Stimulated activated naive CD8-positive, alpha-beta T cell treated with anti-CD3 and anti-CD28 coated beads, Interleukin-15, Interleukin-2, amounts not matched to agents 100 ng/mL and 50 ng/mL, for 24 hours (primary cell): Measurements from ENCODE around the gene UQCC5.
"Not testable (repeated sequence)": the region's sequence is repeated elsewhere in the genome, so short reads cannot be mapped to it uniquely, and the experiment has no call there.

Source experiments
- H3K27ac Mint-ChIP-seq: one replicate; pipeline ENCODE4 v1.8.0; 2021; ENCODE audit warnings: mild to moderate bottlenecking, mixed read lengths
- H3K27me3 Mint-ChIP-seq: one replicate; pipeline ENCODE4 v1.8.0; 2021; ENCODE audit warnings: mixed read lengths
- H3K36me3 Mint-ChIP-seq: one replicate; pipeline ENCODE4 v1.8.0; 2021; ENCODE audit warnings: low read depth, mixed read lengths
- H3K4me1 Mint-ChIP-seq: one replicate; pipeline ENCODE4 v1.8.0; 2021; ENCODE audit warnings: low read depth, mixed read lengths
- H3K4me3 Mint-ChIP-seq: one replicate; pipeline ENCODE4 v1.8.0; 2021; ENCODE audit warnings: mild to moderate bottlenecking, mixed read lengths
- H3K9me3 Mint-ChIP-seq: one replicate; pipeline ENCODE4 v1.8.0; 2021; ENCODE audit warnings: mixed read lengths

UQCC5 gene

GRCh38 chr3:52524752-52525679 lies 11.4 kb upstream of the UQCC5 start:
- H3K4me1 Mint-ChIP-seq = no peaks in the 10 kb centered on the region
- H3K9me3 Mint-ChIP-seq = no peaks in the 10 kb centered on the region
- H3K4me3 Mint-ChIP-seq = no peak overlapping the region
- no peaks in the 10 kb centered on the region for H3K27me3 Mint-ChIP-seq
- H3K36me3 Mint-ChIP-seq = peaks cover 24% of the 10 kb centered on the region
- no peak overlapping the region for H3K27ac Mint-ChIP-seq

DNA sequence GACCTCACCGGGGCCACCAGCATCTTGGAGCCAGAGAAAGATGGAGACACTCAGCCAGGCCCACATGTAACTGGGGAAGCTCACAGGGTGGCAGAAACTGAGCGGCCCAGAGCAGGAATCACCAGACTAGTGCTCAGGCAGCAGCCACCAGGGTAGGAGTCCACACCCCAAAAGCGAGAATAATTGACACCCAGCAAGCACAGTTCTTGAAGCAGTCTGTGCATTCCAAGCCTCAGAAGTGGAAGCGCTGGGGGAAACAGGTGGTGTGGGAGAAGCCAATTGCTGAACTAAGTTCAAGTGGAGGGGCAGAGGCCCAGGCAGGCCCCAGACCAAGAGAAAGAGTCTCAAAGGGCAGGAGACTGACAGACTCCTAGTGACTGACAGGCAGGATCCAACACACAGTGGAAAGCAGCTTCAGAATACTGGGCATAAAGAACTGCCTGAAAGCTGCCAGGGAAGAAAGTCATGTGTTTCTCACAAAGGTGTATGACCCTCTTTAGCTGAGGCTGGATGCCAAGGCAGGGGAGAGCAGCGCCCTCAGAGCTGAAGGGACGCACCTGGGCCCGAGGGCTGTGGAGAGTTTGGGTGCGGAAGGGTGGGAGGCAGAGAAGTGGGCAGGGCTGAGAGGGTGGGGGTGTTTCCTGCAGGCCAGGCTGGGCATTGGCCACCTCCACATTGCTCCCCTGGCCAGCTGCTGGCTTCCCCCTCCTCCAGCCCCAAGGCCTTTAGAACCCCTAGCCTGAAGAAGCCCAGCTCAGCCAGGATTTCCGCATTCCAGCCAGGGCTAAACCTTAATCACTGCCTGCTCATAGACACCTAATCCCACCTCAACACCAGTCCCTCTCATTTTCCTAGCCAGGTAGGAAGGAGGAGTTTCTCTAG lies 10.5 kb upstream of the UQCC5 start:
- Mint-ChIP-seq H3K27me3 (no peaks in the 10 kb centered on the region), H3K9me3 (no peaks in the 10 kb centered on the region), H3K4me1 (no peaks in the 10 kb centered on the region), H3K4me3 (no peak overlapping the region), H3K36me3 (peaks cover 24% of the 10 kb centered on the region), H3K27ac (no peak overlapping the region)

DNA sequence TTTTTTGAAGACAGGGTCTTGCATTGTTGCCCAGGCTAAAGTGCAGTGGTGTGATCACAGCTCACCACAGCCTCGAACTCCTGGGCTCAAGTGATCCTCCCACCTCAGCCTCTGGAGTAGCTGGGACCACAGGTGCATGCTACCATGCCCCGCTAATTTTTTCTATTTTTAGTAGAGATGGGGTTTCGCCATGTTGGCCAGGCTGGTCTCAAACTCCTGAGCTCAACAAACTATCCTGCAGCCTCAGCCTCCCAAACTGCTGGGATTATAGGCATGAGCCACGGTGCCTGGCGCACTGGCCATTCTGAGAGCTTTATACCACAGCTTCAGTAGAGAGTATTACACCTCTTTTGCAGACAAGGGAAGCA lies 9.8 kb upstream of the UQCC5 start:
- peaks cover 24% of the 10 kb centered on the region for H3K36me3 Mint-ChIP-seq
- not testable (repeated sequence) for H3K9me3 Mint-ChIP-seq, H3K4me1 Mint-ChIP-seq, H3K4me3 Mint-ChIP-seq, H3K27me3 Mint-ChIP-seq, H3K27ac Mint-ChIP-seq

- Mint-ChIP-seq H3K36me3 (peaks cover 24% of the 10 kb centered on the region), H3K27me3 (no peaks in the 10 kb centered on the region), H3K9me3 (no peaks in the 10 kb centered on the region), H3K4me3 (no peak overlapping the region), H3K4me1 (peaks cover 3% of the 10 kb centered on the region), H3K27ac (no peak overlapping the region)
Observed at GRCh38 chr3:52527039-52527731, 9.2 kb upstream of the UQCC5 start.

DNA sequence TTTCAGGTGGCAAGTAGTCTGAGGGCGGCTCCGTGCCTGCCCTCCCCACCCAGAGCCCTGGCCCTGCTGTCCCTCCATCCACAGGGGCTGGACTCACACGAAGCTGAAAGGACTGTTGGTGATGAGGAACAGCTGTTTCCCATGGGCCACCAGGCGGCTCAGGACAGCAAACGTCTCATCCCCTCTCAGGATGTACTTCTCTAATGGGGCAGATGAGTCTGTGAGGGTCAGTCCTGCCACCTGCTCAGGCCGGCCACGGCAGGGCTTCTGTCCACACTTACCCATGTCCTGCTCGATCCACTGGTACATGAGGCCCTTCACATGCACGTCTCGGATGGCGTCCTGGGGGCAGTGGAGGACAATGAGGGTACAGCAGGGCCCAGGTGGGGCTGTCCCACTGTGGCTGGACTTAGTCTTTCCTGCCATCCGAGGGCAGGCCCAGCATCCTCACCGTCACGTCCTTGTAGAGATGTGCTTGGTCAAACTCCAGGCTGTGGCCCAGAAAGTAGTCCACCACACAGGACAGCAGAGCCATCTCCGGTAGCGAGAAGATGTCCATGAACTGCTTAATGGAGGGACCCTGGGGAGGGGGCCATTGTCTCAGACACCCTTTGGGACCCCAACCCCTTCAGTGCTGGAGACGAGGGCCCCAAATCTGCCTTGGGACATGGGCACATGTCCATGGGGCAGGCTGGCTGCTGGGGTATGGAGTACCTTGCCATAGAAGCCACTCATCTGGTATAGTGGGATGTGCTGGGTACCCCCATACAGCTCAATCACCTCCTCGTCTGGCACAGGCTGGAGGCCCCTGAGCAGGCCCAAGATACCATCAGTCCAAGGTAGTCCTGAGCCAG lies 8.4 kb upstream of the UQCC5 start:
- no peaks in the 10 kb centered on the region for H3K27me3 Mint-ChIP-seq
- peaks cover 24% of the 10 kb centered on the region for H3K36me3 Mint-ChIP-seq

DNA sequence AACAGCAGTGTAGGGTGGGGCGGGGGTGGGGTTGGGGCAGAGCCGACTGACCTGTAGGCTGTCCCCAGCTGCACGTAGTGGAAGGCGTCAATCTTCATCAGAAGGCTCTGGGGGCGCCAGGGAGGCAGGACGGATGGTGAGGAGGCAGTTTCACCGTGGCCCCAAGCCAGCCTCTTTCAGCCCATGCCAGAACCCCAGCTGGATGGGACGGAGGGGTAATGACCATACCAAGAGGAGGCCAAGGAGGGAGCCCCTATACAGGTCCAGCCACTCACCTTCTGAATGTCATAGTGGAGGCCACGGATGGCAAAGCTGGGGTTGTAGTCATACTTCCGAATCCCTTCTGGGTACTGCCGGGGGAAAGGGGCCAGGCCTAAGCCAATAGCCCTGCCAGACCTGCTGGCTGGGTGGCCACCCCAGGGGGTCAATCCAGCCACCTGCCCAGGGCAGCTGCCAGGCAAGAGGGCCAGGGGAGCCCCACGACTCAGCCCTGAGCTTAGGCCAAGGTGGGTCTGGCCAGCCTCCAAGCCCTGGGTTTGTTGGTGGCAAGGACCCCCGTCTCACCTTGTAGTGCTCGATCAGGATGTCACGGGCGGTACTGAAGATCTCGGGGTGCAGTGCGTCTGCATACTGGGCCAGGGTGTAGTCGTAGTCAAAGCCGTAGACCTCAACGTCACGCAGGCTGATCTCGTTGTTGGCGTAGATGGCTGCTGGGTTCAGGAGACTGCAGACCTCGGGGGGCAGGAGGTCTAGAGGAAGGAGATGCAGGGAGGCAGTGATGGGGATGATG lies 7.6 kb upstream of the UQCC5 start:
- H3K4me3 Mint-ChIP-seq = no peak overlapping the region
- no peak overlapping the region for H3K27ac Mint-ChIP-seq

More for the DNA sequence above, 8.4 kb upstream of the UQCC5 start:
- H3K4me3 Mint-ChIP-seq = no peak overlapping the region
- peaks cover 8% of the 10 kb centered on the region for H3K4me1 Mint-ChIP-seq
- no peak overlapping the region for H3K27ac Mint-ChIP-seq
- no peaks in the 10 kb centered on the region for H3K9me3 Mint-ChIP-seq

GRCh38 chr3:52529376-52530333 lies 6.8 kb upstream of the UQCC5 start:
- H3K4me1 Mint-ChIP-seq = peaks cover 12% of the 10 kb centered on the region
- no peaks in the 10 kb centered on the region for H3K9me3 Mint-ChIP-seq
- H3K27ac Mint-ChIP-seq = no peak overlapping the region
- H3K4me3 Mint-ChIP-seq = no peak overlapping the region
- H3K27me3 Mint-ChIP-seq = no peaks in the 10 kb centered on the region
- peaks cover 17% of the 10 kb centered on the region for H3K36me3 Mint-ChIP-seq

More for the DNA sequence above, 7.6 kb upstream of the UQCC5 start:
- H3K9me3 Mint-ChIP-seq = no peaks in the 10 kb centered on the region
- no peaks in the 10 kb centered on the region for H3K27me3 Mint-ChIP-seq
- peaks cover 24% of the 10 kb centered on the region for H3K36me3 Mint-ChIP-seq
- peaks cover 8% of the 10 kb centered on the region for H3K4me1 Mint-ChIP-seq

DNA sequence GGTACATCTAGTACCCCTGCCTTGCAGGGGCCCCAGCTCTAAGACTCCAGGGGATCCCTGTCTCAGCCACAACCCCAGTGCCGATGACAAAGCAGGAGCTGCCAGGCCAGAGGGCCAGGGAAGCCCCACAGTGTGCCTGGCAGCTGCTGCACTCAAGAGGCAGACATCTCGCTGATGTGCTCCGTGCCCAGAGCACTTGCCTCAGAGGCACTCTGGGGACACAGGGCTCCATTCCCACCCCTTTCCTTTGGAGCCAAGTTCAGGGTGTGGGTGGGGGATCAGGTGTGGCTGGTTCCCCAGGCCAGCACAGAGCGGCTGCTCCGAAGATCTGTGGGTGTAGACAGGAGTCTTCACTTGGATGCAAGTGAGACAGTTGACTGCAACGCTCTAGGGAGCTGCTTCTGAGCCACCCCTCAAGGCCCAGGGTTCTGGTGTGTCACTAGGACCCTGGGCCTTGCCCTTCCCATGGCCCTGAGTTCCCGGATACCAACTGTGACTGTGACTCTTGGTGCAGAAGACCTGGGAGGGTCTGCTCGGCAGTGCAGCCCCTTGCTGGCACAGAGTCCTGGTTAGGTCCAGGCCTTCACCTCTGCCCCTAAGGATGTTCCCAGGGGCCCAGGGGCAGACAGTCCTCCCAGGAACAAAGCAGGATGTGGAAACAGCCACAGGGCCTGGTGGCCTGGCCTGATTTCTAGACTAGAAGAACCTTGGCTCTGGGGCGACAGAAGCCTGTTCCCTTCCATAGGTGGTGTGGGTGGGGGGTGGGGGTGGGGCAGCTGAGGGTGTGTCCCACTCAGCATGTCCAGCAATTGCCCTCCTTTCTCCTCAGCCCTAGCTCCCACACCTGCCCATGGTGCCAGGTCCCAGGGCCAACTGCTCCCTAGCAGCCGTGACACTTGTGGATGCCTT lies 5.2 kb upstream of the UQCC5 start:
- Mint-ChIP-seq H3K4me3 (no peak overlapping the region), H3K9me3 (no peaks in the 10 kb centered on the region), H3K4me1 (peaks cover 19% of the 10 kb centered on the region), H3K27me3 (no peaks in the 10 kb centered on the region), H3K36me3 (peaks cover 7% of the 10 kb centered on the region), H3K27ac (no peak overlapping the region)

- Mint-ChIP-seq H3K9me3 (no peaks in the 10 kb centered on the region), H3K4me1 (peaks cover 21% of the 10 kb centered on the region), H3K4me3 (peak overlapping the region; percentile 87), H3K36me3 (peaks cover 11% of the 10 kb centered on the region), H3K27me3 (no peaks in the 10 kb centered on the region), H3K27ac (no peak overlapping the region)
Observed at GRCh38 chr3:52531860-52532516, 4.4 kb upstream of the UQCC5 start.

GRCh38 chr3:52532517-52532837 lies 3.9 kb upstream of the UQCC5 start:
- Mint-ChIP-seq H3K27me3 (no peaks in the 10 kb centered on the region), H3K9me3 (no peaks in the 10 kb centered on the region), H3K4me1 (peaks cover 23% of the 10 kb centered on the region), H3K36me3 (peaks cover 13% of the 10 kb centered on the region), H3K4me3 (peak overlapping the region; percentile 87), H3K27ac (peak overlapping the region; percentile 45)

- Mint-ChIP-seq H3K9me3 (no peaks in the 10 kb centered on the region), H3K27ac (peak overlapping the region; percentile 45), H3K4me3 (peak overlapping the region; percentile 87), H3K36me3 (peaks cover 16% of the 10 kb centered on the region), H3K27me3 (no peaks in the 10 kb centered on the region), H3K4me1 (peaks cover 29% of the 10 kb centered on the region)
Observed at GRCh38 chr3:52532838-52533622, 3.4 kb upstream of the UQCC5 start.
